SKM-1 treated with dmso at 0.1 percent for 144 hours (cell line): ENCODE data around the gene VPS36.
"Not testable (repeated sequence)": the region's sequence is repeated elsewhere in the genome, so short reads cannot be mapped to it uniquely, and the experiment has no call there.

ENCODE experiments used
- DNase-seq: peaks from one replicate; lab custom pipeline; 2025; ENCODE audit not compliant: unreplicated experiment; lab: John Stamatoyannopoulos, UW

Gene VPS36

DNA sequence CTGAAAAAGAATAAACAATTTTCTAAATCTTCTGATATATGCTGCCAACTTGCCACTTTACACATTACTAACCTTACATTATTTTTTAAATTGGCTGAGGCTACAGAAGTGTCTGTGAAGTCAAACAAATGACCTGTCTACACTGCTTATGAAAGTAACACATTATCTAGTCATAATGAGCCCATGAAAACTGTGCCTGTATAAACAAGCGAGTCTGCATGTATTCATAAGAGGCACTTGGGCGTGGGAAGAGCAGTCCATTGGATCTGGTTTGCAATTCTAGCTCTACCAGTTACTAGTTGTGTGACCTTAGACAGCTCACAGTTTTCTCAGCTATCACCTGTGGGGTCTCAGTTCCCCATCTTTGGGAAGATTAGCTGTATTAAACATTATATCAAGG lies 3.1 kb downstream of the VPS36 start:
- DNase-seq, result no peak

GRCh38 chr13:52446265-52446664 lies 4.2 kb downstream of the VPS36 start:
- DNase-seq, result no peak

GRCh38 chr13:52432456-52432855 lies 18.0 kb downstream of the VPS36 start:
- no peak for DNase-seq

- no peak for DNase-seq
Measured at GRCh38 chr13:52428295-52428694, 22.1 kb downstream of the VPS36 start.

- no peak for DNase-seq
Measured at GRCh38 chr13:52421216-52421615, 29.2 kb downstream of the VPS36 start.

DNA sequence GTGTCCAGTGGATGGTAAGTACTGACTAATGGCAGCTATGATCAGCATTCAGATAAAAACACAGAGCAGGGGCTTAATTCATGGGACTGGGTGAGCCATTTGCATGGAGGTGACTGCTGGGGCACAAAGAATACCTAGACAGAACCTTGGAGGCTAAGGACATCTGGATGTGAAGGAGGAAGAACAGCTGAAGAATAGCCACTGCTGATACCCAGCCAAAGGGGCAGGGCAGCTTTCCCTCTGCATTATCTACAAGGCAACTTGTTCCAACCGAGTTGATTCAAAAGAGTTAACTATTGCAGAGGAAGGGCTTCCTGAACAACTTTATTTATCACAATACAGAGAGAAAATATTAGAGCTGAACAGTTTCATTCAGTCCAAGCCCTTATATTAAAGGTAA lies 31.4 kb downstream of the VPS36 start:
- no peak for DNase-seq

- no peak for DNase-seq
Measured at GRCh38 chr13:52414963-52415362, 35.5 kb downstream of the VPS36 start.

- no peak for DNase-seq
Measured at GRCh38 chr13:52414051-52414450, 36.4 kb downstream of the VPS36 start.

- DNase-seq, result no peak
Measured at GRCh38 chr13:52412128-52412527, 38.3 kb downstream of the VPS36 start.

GRCh38 chr13:52411629-52412028 lies 38.8 kb downstream of the VPS36 start:
- no peak for DNase-seq

DNA sequence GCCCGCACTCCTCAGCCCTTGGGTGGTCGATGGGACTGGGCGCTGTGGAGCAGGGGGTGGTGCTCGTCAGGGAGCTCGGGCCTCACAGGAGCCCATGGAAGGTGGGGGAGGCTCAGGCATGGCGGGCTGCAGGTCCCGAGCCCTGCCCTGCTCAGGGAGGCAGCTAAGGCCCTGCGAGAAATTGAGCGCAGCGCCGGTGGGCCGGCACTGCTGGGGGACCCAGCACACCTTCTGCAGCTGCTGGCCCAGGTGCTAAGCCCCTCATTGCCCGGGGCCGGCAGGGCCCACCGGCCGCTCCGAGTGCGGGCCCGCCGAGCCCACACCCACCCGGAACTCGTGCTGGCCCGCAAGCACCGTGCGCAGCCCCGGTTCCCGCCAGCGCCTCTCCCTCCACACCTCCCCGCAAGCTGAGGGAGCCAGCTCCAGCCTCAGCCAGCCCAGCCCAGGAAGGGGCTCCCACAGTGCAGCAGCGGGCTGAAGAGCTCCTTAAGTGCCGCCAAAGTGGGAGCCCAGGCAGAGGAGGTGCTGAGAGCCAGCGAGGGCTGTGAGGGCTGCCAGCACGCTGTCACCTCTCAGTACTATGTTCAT lies 42.3 kb downstream of the VPS36 start:
- DNase-seq, result not testable (repeated sequence)

DNA sequence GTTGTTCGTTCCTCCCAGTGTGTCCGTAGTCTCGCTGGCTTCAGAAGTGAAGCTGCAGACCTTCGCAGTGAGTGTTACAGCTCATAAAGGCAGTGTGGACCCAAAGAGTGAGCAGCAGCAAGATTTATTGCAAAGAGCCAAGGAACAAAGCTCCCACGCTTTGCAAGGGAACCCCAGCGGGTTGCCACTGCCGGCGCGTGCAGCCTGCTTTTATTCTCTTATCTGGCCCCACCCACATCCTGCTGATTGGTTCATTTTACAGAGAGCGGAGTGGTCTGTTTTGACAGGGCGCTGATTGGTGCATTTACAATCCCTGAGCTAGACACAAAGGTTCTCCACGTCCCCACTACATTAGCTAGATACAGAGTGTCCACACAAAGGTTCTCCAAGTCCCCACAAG lies 43.0 kb downstream of the VPS36 start:
- not testable (repeated sequence) for DNase-seq

DNA sequence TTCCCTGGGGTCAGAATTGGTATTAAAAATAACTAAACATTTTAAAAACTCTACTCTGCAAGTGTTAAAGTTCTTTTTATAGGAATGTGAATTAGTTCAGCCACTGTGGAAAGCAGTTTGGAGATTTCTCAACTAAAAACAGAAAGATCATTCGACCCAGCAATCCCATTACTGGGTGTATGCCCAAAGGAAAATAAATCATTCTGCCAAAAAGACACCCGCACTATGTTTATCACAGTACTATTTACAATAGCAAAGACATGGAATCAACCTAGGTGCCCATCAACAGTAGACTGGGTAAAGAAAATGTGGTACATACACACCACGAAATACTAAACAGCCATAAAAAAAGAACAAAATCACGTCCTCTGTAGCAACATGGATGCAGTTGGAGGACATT lies 43.8 kb downstream of the VPS36 start:
- DNase-seq, result no peak

- no peak for DNase-seq
Measured at GRCh38 chr13:52405767-52406494, 44.5 kb downstream of the VPS36 start, which contains the start of gene THSD1. Gene THSD1 (minus strand): TSS chr13:52406172. CDS start chr13:52402600, 3,572 bp downstream.

DNA sequence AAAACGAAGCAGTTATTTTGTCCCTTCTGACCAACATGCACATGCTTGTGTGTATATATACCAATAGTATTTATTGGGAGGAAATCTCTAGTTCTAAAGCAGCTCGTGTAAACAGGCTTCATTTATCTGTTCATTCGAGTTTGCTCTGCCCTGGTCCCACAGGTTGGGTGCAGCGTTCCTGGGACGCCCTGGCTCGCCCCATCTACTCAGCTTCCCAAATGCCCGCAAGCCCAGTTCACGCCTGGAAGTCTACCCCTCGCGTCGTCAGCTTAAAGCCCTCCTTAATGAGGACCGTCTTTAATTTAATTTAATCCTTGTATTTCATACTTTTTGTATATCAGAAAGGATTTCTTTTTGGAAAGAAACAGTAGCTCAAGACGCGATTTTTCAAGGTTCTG lies 45.1 kb downstream of the VPS36 start:
- DNase-seq, result no peak

GRCh38 chr13:52399708-52400107 lies 50.7 kb downstream of the VPS36 start:
- DNase-seq, result no peak

GRCh38 chr13:52399046-52399445 lies 51.4 kb downstream of the VPS36 start:
- no peak for DNase-seq

- DNase-seq, result no peak
Measured at GRCh38 chr13:52395704-52396103, 54.7 kb downstream of the VPS36 start.

DNA sequence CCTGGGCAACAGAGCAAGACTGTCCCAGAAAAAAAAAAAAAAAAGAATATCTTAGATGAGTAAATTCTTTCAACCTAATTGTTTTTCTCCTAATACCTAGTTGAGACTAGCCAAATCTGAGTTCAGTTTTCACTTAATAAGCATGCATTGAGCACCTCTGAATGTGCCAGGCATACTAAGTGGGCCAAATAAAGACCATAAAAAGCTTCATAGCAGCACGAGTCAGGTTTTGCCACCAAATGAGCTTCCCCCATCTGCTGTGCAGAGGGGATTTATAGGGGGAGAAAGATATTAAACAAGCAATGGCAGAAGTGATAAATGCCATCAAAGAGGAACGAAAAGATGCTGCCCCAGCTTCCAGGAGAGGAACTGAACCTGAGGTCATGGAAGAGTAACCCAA lies 55.8 kb downstream of the VPS36 start:
- DNase-seq, result no peak

DNA sequence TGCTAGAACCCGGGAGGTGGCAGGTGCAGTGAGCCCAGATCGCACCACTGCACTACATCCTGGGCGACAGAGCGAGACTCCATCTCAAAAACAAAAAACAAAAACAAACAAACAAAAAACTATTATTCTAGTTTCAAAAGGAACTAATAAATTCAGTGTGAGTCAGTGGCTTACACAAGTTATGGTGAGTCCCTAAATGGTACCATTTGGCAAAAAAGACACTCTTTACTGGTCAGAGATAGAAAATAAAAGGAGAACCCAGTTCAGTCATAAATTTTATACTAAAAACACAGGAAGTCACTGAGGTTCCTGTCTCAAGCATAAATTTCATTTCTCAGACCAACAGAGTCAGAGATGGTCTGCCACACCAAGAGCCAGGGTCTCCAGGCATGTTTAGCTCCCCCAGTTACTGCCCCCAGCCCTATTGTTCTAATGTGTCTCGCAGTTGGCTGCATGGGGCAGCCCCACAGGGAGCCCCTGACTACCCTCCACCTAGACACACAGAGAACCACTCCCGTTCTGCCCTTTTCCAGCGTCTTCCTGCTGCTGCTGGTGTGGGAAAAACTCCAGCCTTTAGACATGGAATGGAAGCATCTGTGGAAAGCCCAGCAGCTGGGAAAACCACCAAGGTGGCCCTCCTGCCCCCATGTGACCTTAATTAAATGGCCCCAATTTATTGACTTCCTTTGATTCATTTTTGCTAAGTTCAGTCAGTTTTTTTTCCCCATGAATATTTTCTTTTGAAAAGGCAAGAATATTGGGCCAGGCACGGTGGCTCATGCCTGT lies 56.7 kb downstream of the VPS36 start:
- no peak for DNase-seq

GRCh38 chr13:52387721-52388120 lies 62.7 kb downstream of the VPS36 start:
- no peak for DNase-seq

DNA sequence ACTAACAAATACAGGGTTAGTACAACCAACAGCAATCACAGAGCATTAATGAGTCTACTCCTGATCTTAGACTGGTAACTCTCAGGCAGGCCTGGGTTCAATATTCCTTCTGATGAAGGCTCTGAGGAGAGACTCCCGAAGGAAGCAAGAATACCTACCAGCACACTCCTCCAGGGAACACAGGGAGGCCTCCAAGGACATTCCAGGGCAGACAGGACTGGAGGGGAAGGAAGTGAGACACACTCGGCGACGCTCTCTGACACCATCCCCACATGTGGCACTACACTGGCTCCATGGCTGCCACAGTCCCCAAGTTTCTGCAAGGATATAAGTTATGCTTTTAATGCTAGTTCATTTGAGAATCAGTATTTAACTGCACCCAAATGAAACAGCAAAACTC lies 64.6 kb downstream of the VPS36 start:
- no peak for DNase-seq
